NT2/D1 (cell line): ENCODE results near the gene NEB.

Source experiments
- DNase-seq: peaks from one replicate; pipeline ENCODE4 v3.0.0-alpha.2; 2011; ENCODE audit warnings: low read depth, low spot score
- H3K27me3 ChIP-seq: 2 replicates; pipeline ENCODE4 v1.6.0; 2011; ENCODE audit warnings: mild to moderate bottlenecking; ENCODE audit not compliant: insufficient read length, insufficient read depth
- H3K36me3 ChIP-seq: 2 replicates; pipeline ENCODE4 v1.6.1; 2011; ENCODE audit warnings: mild to moderate bottlenecking, low read length, mixed read lengths; ENCODE audit not compliant: insufficient read depth, insufficient read length
- H3K4me1 ChIP-seq: 2 replicates; pipeline ENCODE4 v1.5.1; 2011; ENCODE audit not compliant: insufficient read depth, insufficient read length
- H3K4me3 ChIP-seq: 2 replicates; pipeline ENCODE4 v1.5.1; 2011; ENCODE audit warnings: low read depth; ENCODE audit not compliant: insufficient read length
- H3K9ac ChIP-seq: 2 replicates; pipeline ENCODE4 v1.6.0; 2011; ENCODE audit warnings: low read depth; ENCODE audit not compliant: insufficient read length
- H3K9me3 ChIP-seq: 2 replicates; pipeline ENCODE4 v1.5.1; 2011; ENCODE audit warnings: mild to moderate bottlenecking, low read length; ENCODE audit not compliant: insufficient read depth
- SUZ12 ChIP-seq: IDR thresholded peaks from 2 replicates; pipeline ENCODE4 v1.6.1; 2011; ENCODE audit not compliant: insufficient read length, insufficient read depth; ENCODE audit errors: extremely low read depth
- YY1 ChIP-seq: IDR thresholded peaks from 2 replicates; pipeline ENCODE4 v1.6.1; 2011; ENCODE audit not compliant: insufficient read length, insufficient read depth
- ZNF274 ChIP-seq: IDR thresholded peaks from 2 replicates; pipeline ENCODE4 v1.6.1; 2011; ENCODE audit warnings: mild to moderate bottlenecking, low read depth, low read length

Gene NEB

GRCh38 chr2:151498178-151498577 lies 236.1 kb downstream of the NEB start:
- Histone ChIP-seq H3K4me1 (no peaks in the 10 kb centered on the region), H3K9ac (no peak overlapping the region), H3K9me3 (no peaks in the 10 kb centered on the region), H3K27me3 (no peaks in the 10 kb centered on the region), H3K36me3 (no peaks in the 10 kb centered on the region), H3K4me3 (no peak overlapping the region)
- no peak for DNase-seq
- TF ChIP-seq SUZ12 = no peak
- TF ChIP-seq YY1 = no peak
- no peak for TF ChIP-seq ZNF274

DNA sequence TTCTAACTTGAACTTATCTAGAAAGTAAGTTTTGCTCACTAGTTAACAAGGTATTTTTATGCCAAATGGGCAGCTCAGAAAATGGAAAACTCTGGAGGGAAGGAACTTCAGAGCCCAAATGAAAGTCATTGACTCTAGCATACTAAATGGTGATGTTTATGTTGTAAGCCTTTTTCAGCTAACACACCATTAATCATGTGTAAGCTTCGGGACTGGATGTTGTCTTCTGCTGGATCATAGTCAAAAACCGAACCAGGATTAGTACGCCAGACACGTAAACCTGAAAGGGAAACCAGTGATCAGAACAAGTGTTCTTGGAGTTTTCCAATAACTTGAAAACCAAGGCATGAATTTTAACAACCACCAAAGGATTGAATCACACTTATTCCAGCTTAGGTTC lies 242.8 kb downstream of the NEB start:
- no peaks in the 10 kb centered on the region for H3K27me3 ChIP-seq
- no peak overlapping the region for H3K9ac ChIP-seq
- H3K4me1 ChIP-seq = no peaks in the 10 kb centered on the region
- peaks cover 3% of the 10 kb centered on the region for H3K36me3 ChIP-seq
- no peak for DNase-seq
- TF ChIP-seq ZNF274 = no peak
- no peak for TF ChIP-seq YY1
- TF ChIP-seq SUZ12 = no peak
- no peaks in the 10 kb centered on the region for H3K9me3 ChIP-seq
- no peak overlapping the region for H3K4me3 ChIP-seq

GRCh38 chr2:151490276-151490675 lies 244.0 kb downstream of the NEB start:
- H3K9me3 ChIP-seq = no peaks in the 10 kb centered on the region
- H3K4me1 ChIP-seq = no peaks in the 10 kb centered on the region
- H3K9ac ChIP-seq = no peak overlapping the region
- no peak for TF ChIP-seq YY1
- no peak for TF ChIP-seq SUZ12
- no peak for TF ChIP-seq ZNF274
- no peak overlapping the region for H3K4me3 ChIP-seq
- no peak for DNase-seq
- peaks cover 6% of the 10 kb centered on the region for H3K36me3 ChIP-seq
- H3K27me3 ChIP-seq = no peaks in the 10 kb centered on the region

DNA sequence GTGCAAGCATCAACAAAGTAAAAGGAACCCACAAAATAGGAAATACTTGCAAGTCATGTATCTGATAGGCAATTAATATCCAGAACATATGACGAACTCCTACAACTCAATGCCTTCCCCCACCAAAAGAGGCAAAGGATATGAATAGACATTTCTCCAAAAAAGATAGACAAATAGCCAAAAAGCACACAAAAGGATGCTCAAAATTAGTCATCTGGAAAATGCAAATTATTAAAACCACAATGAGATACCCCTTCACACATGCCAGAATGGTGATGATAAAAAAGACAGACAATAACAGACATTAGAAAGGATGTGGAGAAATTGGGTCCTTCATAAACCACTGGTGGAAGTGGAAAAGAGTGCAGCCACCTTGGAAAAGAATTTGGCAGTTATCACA lies 248.2 kb downstream of the NEB start:
- Histone ChIP-seq H3K4me1 (no peaks in the 10 kb centered on the region), H3K36me3 (peaks cover 36% of the 10 kb centered on the region), H3K9me3 (no peaks in the 10 kb centered on the region), H3K4me3 (no peak overlapping the region), H3K9ac (no peak overlapping the region), H3K27me3 (no peaks in the 10 kb centered on the region)
- TF ChIP-seq ZNF274 (no peak), SUZ12 (no peak), YY1 (no peak)
- no peak for DNase-seq

DNA sequence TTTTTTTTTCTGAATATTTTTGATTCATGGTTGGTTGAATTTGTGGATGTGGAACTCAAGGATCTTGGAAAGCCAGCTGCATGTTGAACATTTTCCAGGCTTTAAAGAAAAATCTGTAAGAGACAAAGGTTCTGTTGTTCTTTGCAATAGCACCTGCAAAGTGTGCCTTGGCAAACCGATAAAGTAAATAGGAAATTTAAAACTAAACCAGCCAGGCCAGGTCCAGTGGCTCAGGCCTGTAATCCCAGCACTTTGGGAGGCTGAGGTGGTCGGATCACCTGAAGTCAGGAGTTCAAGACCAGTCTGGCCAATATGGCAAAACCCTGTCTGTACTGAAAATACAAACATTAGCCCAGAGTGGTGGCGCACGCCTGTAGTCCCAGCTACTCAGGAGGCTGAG lies 250.2 kb downstream of the NEB start:
- Histone ChIP-seq H3K4me1 (no peaks in the 10 kb centered on the region), H3K36me3 (peaks cover 51% of the 10 kb centered on the region), H3K9ac (no peak overlapping the region), H3K4me3 (no peak overlapping the region), H3K27me3 (no peaks in the 10 kb centered on the region), H3K9me3 (no peaks in the 10 kb centered on the region)
- no peak for DNase-seq
- TF ChIP-seq SUZ12 = no peak
- no peak for TF ChIP-seq YY1
- no peak for TF ChIP-seq ZNF274

DNA sequence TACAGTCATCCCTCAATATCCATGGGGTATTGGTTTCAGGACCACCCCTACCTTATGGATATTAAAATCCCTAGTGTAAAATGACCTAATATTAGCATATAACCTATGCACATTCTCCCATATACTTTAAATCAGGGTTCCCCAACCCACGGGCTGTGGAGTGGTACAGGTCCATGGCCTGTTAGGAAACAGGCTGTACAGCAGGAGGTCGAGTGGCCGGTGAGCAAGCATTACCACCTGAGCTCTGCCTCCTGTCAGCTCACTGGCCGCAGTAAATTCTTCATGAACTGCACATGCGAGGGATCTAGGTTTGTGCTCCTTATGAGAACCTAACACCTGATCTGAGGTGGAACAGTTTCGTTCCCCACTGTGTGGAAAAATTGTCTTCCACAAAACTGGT lies 250.7 kb downstream of the NEB start:
- Histone ChIP-seq H3K9me3 (no peaks in the 10 kb centered on the region), H3K27me3 (no peaks in the 10 kb centered on the region), H3K4me1 (no peaks in the 10 kb centered on the region), H3K4me3 (no peak overlapping the region), H3K9ac (no peak overlapping the region), H3K36me3 (peaks cover 51% of the 10 kb centered on the region)
- TF ChIP-seq SUZ12 (no peak), ZNF274 (no peak), YY1 (no peak)
- no peak for DNase-seq

GRCh38 chr2:151482171-151482725 lies 252.0 kb downstream of the NEB start:
- no peak overlapping the region for H3K9ac ChIP-seq
- no peak for DNase-seq
- no peaks in the 10 kb centered on the region for H3K27me3 ChIP-seq
- no peak overlapping the region for H3K4me3 ChIP-seq
- TF ChIP-seq SUZ12 = no peak
- TF ChIP-seq YY1 = no peak
- TF ChIP-seq ZNF274 = no peak
- no peaks in the 10 kb centered on the region for H3K4me1 ChIP-seq
- no peaks in the 10 kb centered on the region for H3K9me3 ChIP-seq
- H3K36me3 ChIP-seq = peaks cover 59% of the 10 kb centered on the region

DNA sequence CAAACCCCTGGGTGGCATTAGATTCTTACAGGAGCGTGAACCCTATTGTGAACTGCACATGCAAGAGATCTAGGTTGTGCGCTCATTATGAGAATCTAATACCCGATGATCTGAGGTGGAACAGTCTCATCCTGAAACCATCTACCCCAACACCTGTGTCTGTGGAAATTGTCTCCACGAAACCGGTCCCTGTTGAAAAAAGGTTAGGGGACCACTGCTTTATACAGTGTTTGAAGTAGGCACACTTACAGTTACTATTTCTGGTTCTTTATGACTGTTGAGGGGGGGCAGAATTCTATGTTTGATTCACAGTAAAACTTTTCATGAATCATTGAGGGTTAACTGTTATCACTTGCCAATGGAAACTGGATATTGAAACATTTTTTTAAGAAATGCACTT lies 252.5 kb downstream of the NEB start:
- no peak overlapping the region for H3K9ac ChIP-seq
- no peak for TF ChIP-seq SUZ12
- H3K27me3 ChIP-seq = no peaks in the 10 kb centered on the region
- no peak overlapping the region for H3K4me3 ChIP-seq
- peaks cover 64% of the 10 kb centered on the region for H3K36me3 ChIP-seq
- no peaks in the 10 kb centered on the region for H3K4me1 ChIP-seq
- DNase-seq = no peak
- no peaks in the 10 kb centered on the region for H3K9me3 ChIP-seq
